ENCODE data around the gene FIGNL2. TPM values are rescaled to one million over a fixed set of nuclear protein-coding genes. Genes with fewer than 3 reads are reported as not detected.
A peak's percentile ranks its signal among the peaks of the same experiment; 100 is the strongest.

FIGNL2 gene
- total RNA-seq, 1 donor from 2014 or later, result 9.3 TPM

DNA sequence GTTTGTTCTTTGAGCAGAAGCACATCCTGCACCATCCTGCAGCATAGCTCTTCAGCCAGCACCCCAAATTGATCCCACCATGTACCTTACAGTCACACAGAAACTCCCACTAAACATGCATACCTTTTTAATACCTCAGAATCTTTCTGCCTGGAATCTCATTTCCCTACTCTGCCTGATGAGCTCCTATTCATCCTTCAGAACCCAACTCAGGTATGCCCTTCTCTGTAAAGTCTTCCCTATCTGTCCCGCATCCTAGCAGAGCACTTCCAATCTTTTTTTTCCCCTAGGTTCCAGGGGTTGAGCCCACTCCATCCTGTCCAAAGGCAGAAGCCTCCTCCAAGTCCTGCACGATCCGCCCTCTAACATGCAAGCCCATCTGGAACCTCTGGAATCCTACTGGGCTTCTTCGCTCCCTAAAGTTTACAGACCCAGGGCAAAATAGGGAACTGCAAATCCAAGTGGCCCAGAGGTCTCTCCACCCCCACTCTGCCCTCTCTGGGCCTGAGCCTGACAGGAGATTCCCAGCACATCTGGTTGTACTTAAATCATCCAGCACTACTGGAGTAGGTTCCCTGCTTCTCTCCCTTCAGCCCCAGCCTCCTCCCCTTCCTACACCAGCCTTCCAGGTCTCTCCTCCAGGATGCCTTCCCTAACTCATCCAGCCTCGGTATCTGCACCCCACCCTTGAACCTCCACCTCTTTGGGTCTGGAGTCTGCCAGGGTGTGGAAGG lies 4.1 kb upstream of the FIGNL2 start:
- Mint-ChIP-seq H3K36me3 (peaks cover 4% of the 10 kb centered on the region), H3K4me3 (no peak overlapping the region), H3K9me3 (peaks cover 3% of the 10 kb centered on the region), H3K27me3 (ENCODE audit: insufficient read depth, low read depth) (peaks cover 21% of the 10 kb centered on the region), H3K27ac (peak overlapping the region; percentile 35), H3K4me1 (peaks cover 54% of the 10 kb centered on the region)
- Histone ChIP-seq H3K4me2 (no peak overlapping the region), H3K27ac (no peak overlapping the region), H2AFZ (replicated peaks) (no peak overlapping the region), H3K9ac (no peak overlapping the region), H3K27me3 (peaks cover 4% of the 10 kb centered on the region), H4K20me1 (ENCODE audit: low read depth) (peaks cover 8% of the 10 kb centered on the region), H3K79me2 (ENCODE audit: low read depth) (peaks cover 8% of the 10 kb centered on the region), H3F3A (ENCODE audit: low read depth) (peaks cover 42% of the 10 kb centered on the region), H3K4me1 (peaks cover 15% of the 10 kb centered on the region), H3K4me3 (no peak overlapping the region), H3K36me3 (no peaks in the 10 kb centered on the region), H3K9me3 (ENCODE audit: low read depth) (no peaks in the 10 kb centered on the region)
- TF ChIP-seq EZH2 (IDR thresholded peaks at IDR 0.05) (no peak), EZH2phosphoT487 (IDR thresholded peaks at IDR 0.05) (no peak)
- TF ChIP-seq, protein P1, sequence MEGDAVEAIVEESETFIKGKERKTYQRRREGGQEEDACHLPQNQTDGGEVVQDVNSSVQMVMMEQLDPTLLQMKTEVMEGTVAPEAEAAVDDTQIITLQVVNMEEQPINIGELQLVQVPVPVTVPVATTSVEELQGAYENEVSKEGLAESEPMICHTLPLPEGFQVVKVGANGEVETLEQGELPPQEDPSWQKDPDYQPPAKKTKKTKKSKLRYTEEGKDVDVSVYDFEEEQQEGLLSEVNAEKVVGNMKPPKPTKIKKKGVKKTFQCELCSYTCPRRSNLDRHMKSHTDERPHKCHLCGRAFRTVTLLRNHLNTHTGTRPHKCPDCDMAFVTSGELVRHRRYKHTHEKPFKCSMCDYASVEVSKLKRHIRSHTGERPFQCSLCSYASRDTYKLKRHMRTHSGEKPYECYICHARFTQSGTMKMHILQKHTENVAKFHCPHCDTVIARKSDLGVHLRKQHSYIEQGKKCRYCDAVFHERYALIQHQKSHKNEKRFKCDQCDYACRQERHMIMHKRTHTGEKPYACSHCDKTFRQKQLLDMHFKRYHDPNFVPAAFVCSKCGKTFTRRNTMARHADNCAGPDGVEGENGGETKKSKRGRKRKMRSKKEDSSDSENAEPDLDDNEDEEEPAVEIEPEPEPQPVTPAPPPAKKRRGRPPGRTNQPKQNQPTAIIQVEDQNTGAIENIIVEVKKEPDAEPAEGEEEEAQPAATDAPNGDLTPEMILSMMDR (IDR thresholded peaks at IDR 0.05), result no peak
- DNase-seq (ENCODE audit: low spot score), result no peak

DNA sequence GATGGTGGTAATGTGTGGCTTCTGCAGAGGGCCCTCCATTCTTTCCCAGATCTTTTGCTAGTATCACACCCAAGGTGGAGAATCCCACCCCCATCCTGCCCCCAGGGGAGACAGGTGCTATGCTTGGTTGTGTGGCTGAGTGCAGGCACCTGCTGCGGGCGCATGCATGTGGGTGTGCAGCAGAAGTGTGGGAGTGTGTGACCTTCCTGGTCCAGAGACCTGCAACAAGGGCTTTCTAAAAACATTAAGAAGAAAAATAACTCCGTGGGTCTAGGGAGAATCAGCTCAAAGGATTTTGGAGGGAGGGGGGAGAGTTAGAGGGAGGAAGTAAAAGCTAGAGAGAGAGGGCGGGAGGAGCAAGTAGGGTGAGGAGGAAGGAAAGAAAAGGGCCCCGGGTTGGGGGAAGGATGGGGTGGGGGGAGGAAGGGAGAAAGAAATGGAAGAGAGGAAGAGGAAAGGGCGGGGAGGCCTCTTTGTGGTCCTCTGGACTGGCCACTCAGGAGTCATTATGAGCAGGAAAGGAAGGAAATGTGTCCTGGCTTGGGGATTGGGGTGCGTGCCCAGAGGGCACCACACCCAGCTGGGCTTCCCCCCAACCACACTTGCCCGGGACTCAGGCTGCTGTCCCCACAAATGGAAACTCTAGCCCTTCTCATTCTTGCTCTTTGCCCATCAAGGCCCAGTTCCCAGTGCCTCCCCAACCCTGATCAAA lies 3.1 kb upstream of the FIGNL2 start:
- no peak overlapping the region for H2AFZ ChIP-seq (replicated peaks)
- no peak for DNase-seq (ENCODE audit: low spot score)
- Mint-ChIP-seq H3K27me3 (ENCODE audit: insufficient read depth, low read depth) (peaks cover 21% of the 10 kb centered on the region), H3K36me3 (peaks cover 4% of the 10 kb centered on the region), H3K4me3 (no peak overlapping the region), H3K27ac (no peak overlapping the region), H3K4me1 (peaks cover 53% of the 10 kb centered on the region), H3K9me3 (peaks cover 3% of the 10 kb centered on the region)
- no peak overlapping the region for H3K4me2 ChIP-seq
- H3F3A ChIP-seq (ENCODE audit: low read depth), result peaks cover 45% of the 10 kb centered on the region
- TF ChIP-seq EZH2phosphoT487 (IDR thresholded peaks at IDR 0.05), result no peak
- TF ChIP-seq, protein P1 (IDR thresholded peaks at IDR 0.05), result no peak
- TF ChIP-seq EZH2 (IDR thresholded peaks at IDR 0.05), result no peak
- no peak overlapping the region for H3K4me3 ChIP-seq
- peaks cover 14% of the 10 kb centered on the region for H3K4me1 ChIP-seq
- no peaks in the 10 kb centered on the region for H3K9me3 ChIP-seq (ENCODE audit: low read depth)
- H3K27ac ChIP-seq, result no peak overlapping the region
- peaks cover 4% of the 10 kb centered on the region for H3K27me3 ChIP-seq
- peaks cover 16% of the 10 kb centered on the region for H3K79me2 ChIP-seq (ENCODE audit: low read depth)
- peaks cover 15% of the 10 kb centered on the region for H4K20me1 ChIP-seq (ENCODE audit: low read depth)
- no peaks in the 10 kb centered on the region for H3K36me3 ChIP-seq
- no peak overlapping the region for H3K9ac ChIP-seq

DNA sequence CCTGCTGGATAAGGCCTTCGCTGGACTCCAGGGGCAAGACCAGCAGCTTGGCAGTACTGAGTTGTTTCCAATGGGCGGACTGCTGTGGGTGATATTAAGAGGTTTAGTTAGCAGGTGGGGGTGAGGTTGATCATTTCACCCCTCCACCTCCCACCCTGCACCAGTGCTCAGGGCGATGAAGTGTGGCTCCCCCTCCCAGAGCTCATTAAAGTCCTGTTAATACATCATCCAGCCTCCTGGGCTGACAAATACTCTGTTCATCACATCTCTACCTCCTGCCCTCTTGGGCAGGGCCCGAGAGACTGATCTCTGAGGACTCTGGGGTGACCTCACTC lies 2.4 kb upstream of the FIGNL2 start:
- Histone ChIP-seq H3K27me3 (peaks cover 4% of the 10 kb centered on the region), H3K9me3 (ENCODE audit: low read depth) (no peaks in the 10 kb centered on the region), H4K20me1 (ENCODE audit: low read depth) (peaks cover 21% of the 10 kb centered on the region), H2AFZ (replicated peaks) (no peak overlapping the region), H3K9ac (no peak overlapping the region), H3K36me3 (no peaks in the 10 kb centered on the region), H3K4me1 (peaks cover 16% of the 10 kb centered on the region), H3K4me2 (no peak overlapping the region), H3K79me2 (ENCODE audit: low read depth) (peaks cover 22% of the 10 kb centered on the region), H3F3A (ENCODE audit: low read depth) (peaks cover 46% of the 10 kb centered on the region), H3K4me3 (no peak overlapping the region), H3K27ac (no peak overlapping the region)
- Mint-ChIP-seq H3K27me3 (ENCODE audit: insufficient read depth, low read depth) (peaks cover 19% of the 10 kb centered on the region), H3K4me3 (peak overlapping the region; percentile 4), H3K4me1 (peaks cover 52% of the 10 kb centered on the region), H3K36me3 (peaks cover 4% of the 10 kb centered on the region), H3K9me3 (peaks cover 3% of the 10 kb centered on the region), H3K27ac (no peak overlapping the region)
- DNase-seq (ENCODE audit: low spot score), result no peak
- TF ChIP-seq, protein P1 (IDR thresholded peaks at IDR 0.05), result no peak
- no peak for TF ChIP-seq EZH2phosphoT487 (IDR thresholded peaks at IDR 0.05)
- TF ChIP-seq EZH2 (IDR thresholded peaks at IDR 0.05), result no peak
